Ishikawa (cell line): ENCODE measurements around the gene RMDN3.

Experiments
- CEBPB ChIP-seq: IDR thresholded peaks from 2 replicates; pipeline ENCODE4 v1.6.1; 2012
- CREB1 ChIP-seq: IDR thresholded peaks from 2 replicates; pipeline ENCODE4 v1.6.1; 2012; ENCODE audit warnings: low read depth
- EGR1 ChIP-seq: IDR thresholded peaks from 2 replicates; pipeline ENCODE4 v1.6.1; 2012
- EP300 ChIP-seq: IDR thresholded peaks from 2 replicates; pipeline ENCODE4 v1.6.1; 2012; ENCODE audit warnings: borderline replicate concordance
- FOXM1 ChIP-seq: IDR thresholded peaks from 2 replicates; pipeline ENCODE4 v1.6.1; 2012; ENCODE audit warnings: low read depth, borderline replicate concordance
- MAX ChIP-seq: IDR thresholded peaks from 2 replicates; pipeline ENCODE4 v1.6.1; 2012
- RAD21 ChIP-seq: IDR thresholded peaks from 2 replicates; pipeline ENCODE4 v1.6.1; 2012; ENCODE audit warnings: low read depth
- REST ChIP-seq: IDR thresholded peaks from 2 replicates; pipeline ENCODE4 v1.6.1; 2012; ENCODE audit warnings: low read depth, mild to moderate bottlenecking
- TAF1 ChIP-seq: IDR thresholded peaks from 2 replicates; pipeline ENCODE4 v1.6.1; 2012; ENCODE audit warnings: low read depth, mild to moderate bottlenecking
- TCF12 ChIP-seq: IDR thresholded peaks from 2 replicates; pipeline ENCODE4 v1.6.1; 2012; ENCODE audit warnings: low read depth
- TEAD4 ChIP-seq: IDR thresholded peaks from 2 replicates; pipeline ENCODE4 v1.6.1; 2012
- USF1 ChIP-seq: IDR thresholded peaks from 2 replicates; pipeline ENCODE4 v1.6.1; 2012
- YY1 ChIP-seq: IDR thresholded peaks from 2 replicates; pipeline ENCODE4 v1.6.1; 2012; ENCODE audit warnings: low read depth
- ZBTB7A ChIP-seq: IDR thresholded peaks from 2 replicates; pipeline ENCODE4 v1.6.1; 2012; ENCODE audit warnings: low read depth

The RMDN3 gene

GRCh38 chr15:40775007-40775406 is 20.0 kb upstream of the RMDN3 start:
- TF ChIP-seq CREB1 (no peak), USF1 (no peak), CEBPB (no peak), RAD21 (no peak), REST (no peak), EP300 (no peak), MAX (no peak), FOXM1 (no peak)

- TF ChIP-seq EP300 (no peak), FOXM1 (no peak), USF1 (no peak), MAX (no peak), ZBTB7A (no peak), EGR1 (no peak), CEBPB (no peak), RAD21 (no peak), REST (no peak), TCF12 (no peak), TEAD4 (no peak), TAF1 (no peak)
Measured at GRCh38 chr15:40773902-40774301, 18.8 kb upstream of the RMDN3 start.

- TF ChIP-seq USF1 = no peak
- TF ChIP-seq EP300 = no peak
- TF ChIP-seq FOXM1 = no peak
- no peak for TF ChIP-seq TCF12
- TF ChIP-seq TAF1 = no peak
- TF ChIP-seq REST = no peak
- no peak for TF ChIP-seq MAX
- TF ChIP-seq ZBTB7A = no peak
- no peak for TF ChIP-seq CEBPB
- TF ChIP-seq YY1 = no peak
- TF ChIP-seq TEAD4 = no peak
- no peak for TF ChIP-seq CREB1
Measured at GRCh38 chr15:40773496-40773895, 18.4 kb upstream of the RMDN3 start.

- TF ChIP-seq FOXM1 (no peak), TEAD4 (no peak), RAD21 (no peak)
Measured at GRCh38 chr15:40772014-40772413, 17.0 kb upstream of the RMDN3 start.

GRCh38 chr15:40771242-40771641 is 16.2 kb upstream of the RMDN3 start:
- TF ChIP-seq TEAD4 = no peak
- TF ChIP-seq MAX = no peak
- TF ChIP-seq USF1 = no peak
- no peak for TF ChIP-seq FOXM1
- no peak for TF ChIP-seq ZBTB7A
- no peak for TF ChIP-seq REST
- no peak for TF ChIP-seq TCF12
